GM12878 (cell line): Measurements from ENCODE around the gene TPT1. TPM values are rescaled to one million over a fixed set of nuclear protein-coding genes. Genes with fewer than 3 reads are reported as not detected.

ENCODE experiments used
- ATAC-seq: fragments of 200-7000 bp; cut with Tn5 transposase; 3 replicates; pipeline ENCODE4 v1.9.1; 2020; ENCODE audit warnings: mild to moderate bottlenecking, moderate library complexity
- BruUV-seq: library from RNA; stranded (reverse); fragments of 400-500 nt; replicated peaks from 2 replicates; lab custom pipeline; 2021; lab: Mats Ljungman, UMichigan
- CTCF ChIA-PET: fragments of 300-600 bp; sonication (Branson Sonifier 250); formaldehyde crosslinking; extraction: SDS; loops from one replicate; lab custom pipeline; 2021; ENCODE audit warnings: inconsistent platforms; lab: Yijun Ruan, JAX
- POLR2A ChIA-PET: fragments of 350-600 bp; formaldehyde crosslinking; extraction: SDS; loops from one replicate; lab custom pipeline; 2021; ENCODE audit warnings: inconsistent platforms; lab: Charles Lee
- RAD21 ChIA-PET: fragments of 300-600 bp; sonication (Branson Sonifier 250); formaldehyde crosslinking; loops from one replicate; lab custom pipeline; 2023; ENCODE audit warnings: antibody characterized with exemption; ENCODE audit not compliant: unreplicated experiment; lab: Charles Lee
- SMC1A ChIA-PET: fragments of 300-600 bp; sonication (Branson Sonifier 250); formaldehyde crosslinking; loops from one replicate; lab custom pipeline; 2023; ENCODE audit not compliant: unreplicated experiment, uncharacterized antibody; lab: Charles Lee
- DNase-seq: peaks from one replicate; pipeline ENCODE4 v3.0.0-alpha.2; 2011; ENCODE audit warnings: low read depth, low spot score
- FAIRE-seq: peaks from 3 replicates; lab custom pipeline; 2011; peaks lifted over from hg19 to GRCh38; lab: Jason Lieb, UNC
- H2AFZ ChIP-seq: 2 replicates; pipeline ENCODE4 v1.6.0; 2011; ENCODE audit warnings: low read depth, low read length, control low read depth; ENCODE audit not compliant: control insufficient read depth
- H3K27ac ChIP-seq: 2 replicates; pipeline ENCODE4 v1.5.1; 2011; ENCODE audit warnings: control low read depth; ENCODE audit not compliant: control insufficient read depth, insufficient read depth
- H3K27me3 ChIP-seq, 2 experiments: replicated peaks in 1 of 2; 2 replicates each; pipeline versions ENCODE4 v1.6.0 to v1.6.1; 2011; ENCODE audit warnings: low read length in 1 of 2; ENCODE audit not compliant: control insufficient read depth in 2 of 2, insufficient read depth in 2 of 2
- H3K36me3 ChIP-seq, 2 experiments: 2 replicates each; pipeline ENCODE4 v1.5.1; 2011; ENCODE audit warnings: low read length in 1 of 2; ENCODE audit not compliant: control insufficient read depth in 2 of 2, insufficient read depth in 2 of 2
- H3K4me1 ChIP-seq: 2 replicates; pipeline ENCODE4 v1.6.1; 2011; ENCODE audit warnings: mild to moderate bottlenecking, low read length, moderate library complexity, mixed read lengths; ENCODE audit not compliant: control insufficient read depth, insufficient read depth
- H3K4me2 ChIP-seq: 2 replicates; pipeline ENCODE4 v1.6.0; 2011; ENCODE audit warnings: control low read depth; ENCODE audit not compliant: control insufficient read depth, insufficient read depth
- H3K4me3 ChIP-seq: fragments of 200-600 bp; sonication (generic); 2 replicates; pipeline ENCODE4 v1.5.1; 2016
- H3K79me2 ChIP-seq: 2 replicates; pipeline ENCODE4 v1.6.0; 2011; ENCODE audit warnings: low read length; ENCODE audit not compliant: control insufficient read depth, insufficient read depth
- H3K9ac ChIP-seq: 2 replicates; pipeline ENCODE4 v1.8.0; 2011; ENCODE audit warnings: low read length, control low read depth, mixed read lengths; ENCODE audit not compliant: control insufficient read depth, insufficient read depth
- H3K9me3 ChIP-seq: replicated peaks from 3 replicates; pipeline ENCODE4 v1.5.1; 2011; ENCODE audit warnings: mild to moderate bottlenecking, low read length; ENCODE audit not compliant: control insufficient read depth, insufficient read depth
- H4K20me1 ChIP-seq: 2 replicates; pipeline ENCODE4 v1.6.0; 2011; ENCODE audit not compliant: control insufficient read depth, insufficient read depth
- ATF3 ChIP-seq: IDR thresholded peaks from 2 replicates; pipeline ENCODE4 v1.6.1; 2011; ENCODE audit warnings: low read depth, mild to moderate bottlenecking, low read length, moderate library complexity, borderline replicate concordance; ENCODE audit errors: extremely low read depth
- EED ChIP-seq: sonication (generic); IDR thresholded peaks from 2 replicates; pipeline ENCODE4 v1.6.1; 2016; ENCODE audit warnings: antibody characterized with exemption, low read depth
- LARP7 ChIP-seq: fragments of 450-650 bp; IDR thresholded peaks from 2 replicates; pipeline ENCODE4 v1.6.1; 2017; ENCODE audit warnings: mild to moderate bottlenecking
- NFYB ChIP-seq: IDR thresholded peaks from 2 replicates; pipeline ENCODE4 v1.6.1; 2011; ENCODE audit warnings: low read depth, mild to moderate bottlenecking, low read length, improper control_type of control experiment, moderate library complexity; ENCODE audit not compliant: insufficient read depth
- PML ChIP-seq: IDR thresholded peaks from 2 replicates; pipeline ENCODE4 v1.6.1; 2012; ENCODE audit warnings: low read length, inconsistent platforms
- RAD21 ChIP-seq: IDR thresholded peaks from 2 replicates; pipeline ENCODE4 v1.6.1; 2011; ENCODE audit warnings: mild to moderate bottlenecking, low read depth, low read length, moderate library complexity; ENCODE audit not compliant: insufficient read depth
- SIN3A ChIP-seq: IDR thresholded peaks from 2 replicates; pipeline ENCODE4 v1.6.1; 2012; ENCODE audit warnings: low read depth, low read length, improper control_type of control experiment
- SMAD1 ChIP-seq: fragments of 450-650 bp; IDR thresholded peaks from 2 replicates; pipeline ENCODE4 v1.6.1; 2018; ENCODE audit warnings: mild to moderate bottlenecking, low read depth; ENCODE audit not compliant: partially characterized antibody
- SP1 ChIP-seq: IDR thresholded peaks from one replicate; pipeline ENCODE4 v1.6.1; 2011; ENCODE audit warnings: low read depth, low read length
- SREBF2 ChIP-seq: IDR thresholded peaks from 2 replicates; pipeline ENCODE4 v1.6.1; 2012; ENCODE audit warnings: mild to moderate bottlenecking, low read length
- ZNF384 ChIP-seq: IDR thresholded peaks from 2 replicates; pipeline ENCODE4 v1.6.1; 2012; ENCODE audit warnings: low read depth, mild to moderate bottlenecking, low read length, improper control_type of control experiment, borderline replicate concordance
- WGBS: methylation state at CpG from one replicate; pipeline ENCODE4 v1.1.6; 2016; ENCODE audit warnings: low lambda C conversion rate; ENCODE audit not compliant: insufficient replicate concordance, insufficient coverage; ENCODE audit errors: missing lambda C conversion rate; 5-methylcytosine and 5-hydroxymethylcytosine counted together
- in situ Hi-C: fragments of 300-500 bp; cut with MboI; formaldehyde crosslinking; loops from 9 replicates; pipeline ENCODE4 v1.14.3; 2018; ENCODE audit warnings: mixed read lengths
- intact Hi-C: fragments of 100-400 bp; cut with micrococcal nuclease; formaldehyde crosslinking; loops from one replicate; pipeline ENCODE4 v1.14.2; 2022; ENCODE audit not compliant: unreplicated experiment
- polyA plus RNA-seq, 11 experiments: library from polyadenylated mRNA; depleted of rRNA in 4 of 11; unstranded in 6 of 11; stranded (reverse) in 5 of 11; fragments of >200 nt; fragmentation: Nextera tagmentation in 4 of 11; fragmentation: Illumina TruSeq in 1 of 11; extraction: Ambion mirVana in 4 of 11; extraction: Trizol in 1 of 11; gene quantifications; 1 replicate in 1 of 11; 2 replicates in 10 of 11; pipeline versions ENCODE4 v1.2.1 to v1.2.3, GENCODE V29; 2011 to 2016; ENCODE audit warnings: inconsistent platforms in 2 of 11, missing spikeins in 2 of 11, low read depth in 1 of 11
- total RNA-seq, 4 experiments: library from RNA; depleted of rRNA in 3 of 4; stranded (reverse); fragments of >200 nt in 3 of 4; fragmentation: Illumina TruSeq in 1 of 4; extraction: Trizol in 1 of 4; gene quantifications; 2 replicates each; pipeline versions ENCODE4 v1.2.1 to v1.2.3, GENCODE V29; 2013 to 2021
- TF ChIP-seq, protein P1 (sequence below): fragments of 450-650 bp; formaldehyde crosslinking; IDR thresholded peaks from 2 replicates; pipeline ENCODE4 v1.4.0; 2022; ENCODE audit warnings: mild to moderate bottlenecking, moderate library complexity

Gene TPT1
- total and polyA plus RNA-seq, 10 of the 15 experiments (the other 5 are each of a cell fraction or from before 2014, with no cell fraction given), result 1,038 to 5,925 (median 2,336) TPM

- TF ChIP-seq EED, result no peak
- no peak for TF ChIP-seq NFYB
- TF ChIP-seq SMAD1, result no peak
- TF ChIP-seq, protein P1, sequence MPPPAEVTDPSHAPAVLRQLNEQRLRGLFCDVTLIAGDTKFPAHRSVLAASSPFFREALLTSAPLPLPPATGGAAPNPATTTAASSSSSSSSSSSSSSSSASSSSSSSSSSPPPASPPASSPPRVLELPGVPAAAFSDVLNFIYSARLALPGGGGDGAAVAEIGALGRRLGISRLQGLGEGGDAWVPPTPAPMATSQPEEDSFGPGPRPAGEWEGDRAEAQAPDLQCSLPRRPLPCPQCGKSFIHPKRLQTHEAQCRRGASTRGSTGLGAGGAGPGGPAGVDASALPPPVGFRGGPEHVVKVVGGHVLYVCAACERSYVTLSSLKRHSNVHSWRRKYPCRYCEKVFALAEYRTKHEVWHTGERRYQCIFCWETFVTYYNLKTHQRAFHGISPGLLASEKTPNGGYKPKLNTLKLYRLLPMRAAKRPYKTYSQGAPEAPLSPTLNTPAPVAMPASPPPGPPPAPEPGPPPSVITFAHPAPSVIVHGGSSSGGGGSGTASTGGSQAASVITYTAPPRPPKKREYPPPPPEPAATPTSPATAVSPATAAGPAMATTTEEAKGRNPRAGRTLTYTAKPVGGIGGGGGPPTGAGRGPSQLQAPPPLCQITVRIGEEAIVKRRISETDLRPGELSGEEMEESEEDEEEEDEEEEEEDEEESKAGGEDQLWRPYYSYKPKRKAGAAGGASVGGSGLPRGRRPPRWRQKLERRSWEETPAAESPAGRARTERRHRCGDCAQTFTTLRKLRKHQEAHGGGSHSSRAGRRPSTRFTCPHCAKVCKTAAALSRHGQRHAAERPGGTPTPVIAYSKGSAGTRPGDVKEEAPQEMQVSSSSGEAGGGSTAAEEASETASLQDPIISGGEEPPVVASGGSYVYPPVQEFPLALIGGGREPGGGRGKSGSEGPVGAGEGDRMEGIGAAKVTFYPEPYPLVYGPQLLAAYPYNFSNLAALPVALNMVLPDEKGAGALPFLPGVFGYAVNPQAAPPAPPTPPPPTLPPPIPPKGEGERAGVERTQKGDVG, result no peak
- no peak for TF ChIP-seq SIN3A
- no peak for TF ChIP-seq ZNF384
- no peak for TF ChIP-seq SREBF2
- no peak for TF ChIP-seq LARP7
- no peak for TF ChIP-seq SP1
- no peak for TF ChIP-seq PML
- TF ChIP-seq RAD21, result no peak
- no peak for TF ChIP-seq ATF3
- H3K4me2 ChIP-seq, result no peak overlapping the region
- no peak overlapping the region for H3K9ac ChIP-seq
- BruUV-seq, result no TSS peak
- ChIA-PET RAD21 (interaction anchor here (0.6 to 0.7 kb wide), 2 partner anchors 13 to 135 kb away, joined by 3 read pairs; no protein-coding TSS in a partner anchor), POLR2A (no interaction called here), SMC1A (interaction anchor here (0.7 kb wide), 1 partner anchor 13 kb away, joined by 4 read pairs; no protein-coding TSS in a partner anchor), CTCF (interaction anchor here (0.9 to 3.8 kb wide), 4 partner anchors 10 to 248 kb away, joined by 3 to 13 read pairs (median 4); no protein-coding TSS in a partner anchor)
- no peaks in the 10 kb centered on the region for H3K36me3 ChIP-seq
- WGBS, result 92% methylated on average over 7 of the region's 7 CpGs
- intact Hi-C loops, result no loop called here
- H3K27me3 ChIP-seq, result no peaks in the 10 kb centered on the region
- FAIRE-seq, result no peak
- no peaks in the 10 kb centered on the region for H3K79me2 ChIP-seq
- no peak for DNase-seq
- in situ Hi-C loops, result no loop called here
- no peaks in the 10 kb centered on the region for H4K20me1 ChIP-seq
- no peaks in the 10 kb centered on the region for H3K9me3 ChIP-seq
- no peaks in the 10 kb centered on the region; the same call in 1 of the 2 replicates for H3K4me1 ChIP-seq
- no peak for ATAC-seq
- H3K4me3 ChIP-seq, result no peak overlapping the region
- H3K27ac ChIP-seq, result no peak overlapping the region
- no peak overlapping the region for H2AFZ ChIP-seq
Observed at GRCh38 chr13:45295536-45295935, 45.4 kb downstream of the TPT1 start.
